Limb (tissue), 2 donors: ENCODE measurements around the gene SYT15.
"Not testable (repeated sequence)": the region's sequence is repeated elsewhere in the genome, so short reads cannot be mapped to it uniquely, and the experiment has no call there.

Experiments used
- DNase-seq, 2 donors: peaks; one replicate each; pipeline ENCODE4 v3.0.0-alpha.2; 2016; ENCODE audit errors: extremely low spot score in 2 of 2

SYT15 gene

GRCh38 chr10:46588221-46588620 is 9.3 kb downstream of the SYT15 start:
- not testable (repeated sequence) for DNase-seq

- DNase-seq = not testable (repeated sequence)
These were observed 10.7 kb downstream of the SYT15 start for GRCh38 chr10:46589589-46589988.

GRCh38 chr10:46591053-46591452 is 12.1 kb downstream of the SYT15 start:
- not testable (repeated sequence) for DNase-seq

- not testable (repeated sequence) for DNase-seq
These were observed 14.4 kb downstream of the SYT15 start for GRCh38 chr10:46593307-46593706.

- not testable (repeated sequence) for DNase-seq
These were observed 15.6 kb downstream of the SYT15 start for GRCh38 chr10:46594453-46595063.

- DNase-seq = not testable (repeated sequence)
These were observed 17.6 kb downstream of the SYT15 start for GRCh38 chr10:46596570-46596969.

GRCh38 chr10:46597616-46598246 is 18.8 kb downstream of the SYT15 start:
- DNase-seq = not testable (repeated sequence)

GRCh38 chr10:46600516-46600915 is 21.6 kb downstream of the SYT15 start:
- not testable (repeated sequence) for DNase-seq

GRCh38 chr10:46615540-46615939 is 36.6 kb downstream of the SYT15 start:
- not testable (repeated sequence) for DNase-seq

- not testable (repeated sequence) for DNase-seq
These were observed 37.3 kb downstream of the SYT15 start for GRCh38 chr10:46616227-46616626.

- DNase-seq = not testable (repeated sequence)
These were observed 38.2 kb downstream of the SYT15 start for GRCh38 chr10:46617134-46617533.

- not testable (repeated sequence) for DNase-seq
These were observed 39.0 kb downstream of the SYT15 start for GRCh38 chr10:46617913-46618312.

- DNase-seq = not testable (repeated sequence)
These were observed 45.1 kb downstream of the SYT15 start for GRCh38 chr10:46623899-46624654.

- DNase-seq = not testable (repeated sequence)
These were observed 50.9 kb downstream of the SYT15 start for GRCh38 chr10:46629805-46630204.

GRCh38 chr10:46630816-46631215 is 51.9 kb downstream of the SYT15 start:
- DNase-seq = not testable (repeated sequence)

- not testable (repeated sequence) for DNase-seq
These were observed 52.8 kb downstream of the SYT15 start for GRCh38 chr10:46631683-46632082.

- not testable (repeated sequence) for DNase-seq
These were observed 55.8 kb downstream of the SYT15 start for GRCh38 chr10:46634698-46635097.

- DNase-seq = not testable (repeated sequence)
These were observed 56.5 kb downstream of the SYT15 start for GRCh38 chr10:46635364-46635959.

- not testable (repeated sequence) for DNase-seq
These were observed 61.1 kb downstream of the SYT15 start for GRCh38 chr10:46640005-46640404.
